Peyer's patch (tissue), 4 donors: Measurements from ENCODE around the gene CTU2. TPM values are rescaled to one million over a fixed set of nuclear protein-coding genes. Genes with fewer than 3 reads are reported as not detected.

Experiments used
- DNase-seq, 3 donors: peaks; one replicate each; pipeline ENCODE4 v3.0.0-alpha.2; 2017 to 2019
- H3K27ac ChIP-seq, 4 donors: fragments of 200-600 bp; sonication (generic); one replicate each; pipeline ENCODE4 v1.5.1; 2016 to 2019
- H3K27me3 ChIP-seq, 2 donors: fragments of 200-600 bp; sonication (generic); one replicate each; pipeline ENCODE4 v1.5.1; 2019
- H3K36me3 ChIP-seq, 3 donors: fragments of 200-600 bp; sonication (generic); one replicate each; pipeline ENCODE4 v1.5.1; 2016 to 2019
- H3K4me1 ChIP-seq, 4 donors: fragments of 200-600 bp; sonication (generic); one replicate each; pipeline ENCODE4 v1.5.1; 2016 to 2019
- H3K4me3 ChIP-seq, 4 donors: fragments of 200-600 bp; sonication (generic); 1 replicate in 3 of 4; 2 replicates in 1 of 4; pipeline ENCODE4 v1.5.1; 2016 to 2019; ENCODE audit warnings: mild to moderate bottlenecking in 1 of 4
- H3K9me3 ChIP-seq, 4 donors: fragments of 200-600 bp; sonication (generic); one replicate each; pipeline ENCODE4 v1.5.1; 2016 to 2019; ENCODE audit warnings: mild to moderate bottlenecking in 1 of 4
- POLR2A ChIP-seq, 2 donors: fragments of 450-650 bp; IDR thresholded peaks; one replicate each; pipeline ENCODE4 v1.5.1; 2017; ENCODE audit warnings: antibody characterized with exemption in 2 of 2, mild to moderate bottlenecking in 2 of 2, moderate library complexity in 2 of 2
- total RNA-seq, 4 donors: library from RNA; depleted of rRNA; stranded (reverse); fragments of >200 nt; gene quantifications; one replicate each; pipeline ENCODE4 v1.1.0, GENCODE V29; 2016
- TF ChIP-seq, protein P1 (sequence below), 6 experiments: fragments of 450-650 bp in 4 of 6; fragments of 200-600 bp in 2 of 6; sonication (generic) in 1 of 6; IDR thresholded peaks; one replicate each; pipeline ENCODE4 v1.5.1; 2017 to 2019; ENCODE audit warnings: antibody characterized with exemption in 6 of 6, mild to moderate bottlenecking in 3 of 6, moderate library complexity in 1 of 6

CTU2 gene
- total RNA-seq, 4 donors from 2014 or later: 3.9 to 25.1 (median 9.3) TPM

DNA sequence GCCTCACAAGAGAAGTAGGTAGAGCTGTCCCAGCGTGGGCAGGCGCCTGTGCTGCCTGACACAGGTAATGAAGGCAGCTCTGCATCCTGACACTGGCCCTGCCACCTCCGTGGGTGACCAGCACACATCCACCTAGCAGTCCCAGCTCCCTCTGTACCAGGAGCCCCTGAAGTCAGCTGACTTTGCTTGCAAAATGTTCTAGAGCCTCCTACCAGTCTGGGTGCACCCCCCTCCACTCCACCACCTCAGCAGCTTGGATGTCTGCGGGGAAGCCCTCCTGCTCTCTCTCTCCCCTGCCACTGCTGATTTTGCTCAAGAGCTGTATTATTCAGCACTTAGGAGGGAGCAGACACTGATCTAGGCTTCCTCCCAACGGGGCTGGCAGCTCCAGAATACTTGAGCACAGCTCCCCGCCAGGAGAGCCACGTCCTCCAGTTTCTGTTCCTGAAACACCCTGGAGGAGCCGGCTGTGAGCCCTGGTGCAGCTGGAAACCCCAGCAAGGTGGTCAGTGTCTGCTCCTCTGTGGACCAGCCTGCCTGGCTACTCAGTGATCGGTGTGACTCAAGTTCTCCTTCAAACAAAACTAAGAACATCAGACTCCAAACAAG lies 1.1 kb upstream of the CTU2 start:
- Histone ChIP-seq H3K9me3 (no peaks in the 10 kb centered on the region), H3K27ac (peak overlapping the region; percentile 90 to 99 (median 90)), H3K4me3 (peak overlapping the region; percentile 83 to 100 (median 96)), H3K27me3 (no peaks in the 10 kb centered on the region), H3K4me1 (peaks cover 0 to 54% (median 24%) of the 10 kb centered on the region in 4 donors), H3K36me3 (no peaks in the 10 kb centered on the region)
- peak in 1 of 2 donors; percentile 11 for TF ChIP-seq POLR2A (IDR thresholded peaks at IDR 0.05)
- TF ChIP-seq, protein P1, sequence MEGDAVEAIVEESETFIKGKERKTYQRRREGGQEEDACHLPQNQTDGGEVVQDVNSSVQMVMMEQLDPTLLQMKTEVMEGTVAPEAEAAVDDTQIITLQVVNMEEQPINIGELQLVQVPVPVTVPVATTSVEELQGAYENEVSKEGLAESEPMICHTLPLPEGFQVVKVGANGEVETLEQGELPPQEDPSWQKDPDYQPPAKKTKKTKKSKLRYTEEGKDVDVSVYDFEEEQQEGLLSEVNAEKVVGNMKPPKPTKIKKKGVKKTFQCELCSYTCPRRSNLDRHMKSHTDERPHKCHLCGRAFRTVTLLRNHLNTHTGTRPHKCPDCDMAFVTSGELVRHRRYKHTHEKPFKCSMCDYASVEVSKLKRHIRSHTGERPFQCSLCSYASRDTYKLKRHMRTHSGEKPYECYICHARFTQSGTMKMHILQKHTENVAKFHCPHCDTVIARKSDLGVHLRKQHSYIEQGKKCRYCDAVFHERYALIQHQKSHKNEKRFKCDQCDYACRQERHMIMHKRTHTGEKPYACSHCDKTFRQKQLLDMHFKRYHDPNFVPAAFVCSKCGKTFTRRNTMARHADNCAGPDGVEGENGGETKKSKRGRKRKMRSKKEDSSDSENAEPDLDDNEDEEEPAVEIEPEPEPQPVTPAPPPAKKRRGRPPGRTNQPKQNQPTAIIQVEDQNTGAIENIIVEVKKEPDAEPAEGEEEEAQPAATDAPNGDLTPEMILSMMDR (IDR thresholded peaks at IDR 0.05): no peak
- peak in 1 of 3 donors; percentile 50 for DNase-seq

DNA sequence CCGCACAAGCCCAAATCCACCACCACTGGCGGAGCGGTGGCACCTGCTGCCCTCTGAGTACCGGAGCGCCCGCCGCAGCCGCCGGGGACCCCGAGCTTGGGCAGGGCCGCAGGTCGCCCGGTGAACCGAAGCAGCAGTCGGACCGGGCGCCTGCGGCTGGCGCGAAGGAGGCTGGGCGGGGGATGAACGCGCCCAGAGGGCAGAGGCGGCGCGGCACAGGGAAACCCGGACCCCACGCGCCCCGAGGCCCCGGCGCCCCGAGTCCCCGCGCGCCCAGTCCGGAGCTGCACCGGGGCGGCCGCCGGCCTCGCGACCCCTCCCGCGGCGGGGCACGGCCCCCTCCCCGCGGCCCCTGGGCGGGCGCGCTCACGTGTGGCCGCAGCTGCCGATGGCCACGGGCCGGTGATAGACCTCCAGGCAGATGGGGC lies 488 bp upstream of the CTU2 start:
- no peaks in the 10 kb centered on the region for H3K9me3 ChIP-seq
- peaks cover 0 to 47% (median 24%) of the 10 kb centered on the region in 4 donors for H3K4me1 ChIP-seq
- TF ChIP-seq POLR2A (IDR thresholded peaks at IDR 0.05): no peak
- TF ChIP-seq, protein P1 (IDR thresholded peaks at IDR 0.05): no peak
- H3K27me3 ChIP-seq: no peaks in the 10 kb centered on the region
- peak; percentile 36 to 67 (median 59) for DNase-seq
- peak overlapping the region; percentile 90 to 99 (median 90) for H3K27ac ChIP-seq
- no peaks in the 10 kb centered on the region for H3K36me3 ChIP-seq
- H3K4me3 ChIP-seq: peak overlapping the region; percentile 83 to 100 (median 96)

DNA sequence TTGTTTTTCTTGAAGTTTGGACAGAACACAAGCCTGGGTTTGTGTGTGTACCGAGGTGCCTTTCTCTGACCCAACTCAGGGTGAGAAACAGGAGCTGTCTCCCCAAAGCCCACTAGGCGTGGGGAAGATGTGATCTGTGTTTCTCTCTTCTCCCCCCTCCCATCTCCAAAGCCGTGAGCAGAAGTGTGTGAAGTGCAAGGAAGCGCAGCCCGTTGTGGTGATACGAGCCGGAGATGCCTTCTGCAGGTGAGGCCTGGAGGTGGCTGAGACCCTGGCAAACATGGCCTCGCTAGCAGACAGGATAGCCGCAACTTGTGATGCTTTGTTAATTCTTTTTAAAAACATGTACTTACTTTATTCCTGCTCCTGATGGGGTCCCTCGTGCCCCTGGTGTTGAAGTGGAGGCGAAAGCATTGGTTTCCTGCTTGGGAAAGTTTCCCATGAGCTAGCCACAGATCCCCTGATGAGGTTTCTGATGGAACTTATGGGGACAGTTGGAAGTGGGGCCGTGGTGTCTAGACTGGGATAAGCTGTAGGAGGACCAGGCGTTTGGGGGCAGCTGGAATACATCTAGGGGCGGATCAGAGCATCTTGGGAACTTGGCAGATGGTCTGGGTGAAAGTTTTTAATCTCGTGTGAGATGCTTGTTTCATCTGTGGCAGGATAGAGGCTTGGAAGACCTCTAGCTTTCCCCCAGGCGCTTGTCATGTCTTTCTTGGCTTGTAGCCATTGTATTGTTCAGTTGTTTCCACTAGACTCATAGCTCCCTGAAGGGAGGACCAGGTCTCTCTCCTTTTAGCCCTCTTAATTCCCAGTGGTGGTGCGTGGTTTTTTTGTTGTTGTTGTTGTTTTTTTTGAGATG lies 893 bp downstream of the CTU2 start:
- Histone ChIP-seq H3K27ac (peak overlapping the region; percentile 90 to 99 (median 90)), H3K27me3 (no peaks in the 10 kb centered on the region)
- no peak for TF ChIP-seq POLR2A (IDR thresholded peaks at IDR 0.05)
- TF ChIP-seq, protein P1 (IDR thresholded peaks at IDR 0.05): no peak

DNA sequence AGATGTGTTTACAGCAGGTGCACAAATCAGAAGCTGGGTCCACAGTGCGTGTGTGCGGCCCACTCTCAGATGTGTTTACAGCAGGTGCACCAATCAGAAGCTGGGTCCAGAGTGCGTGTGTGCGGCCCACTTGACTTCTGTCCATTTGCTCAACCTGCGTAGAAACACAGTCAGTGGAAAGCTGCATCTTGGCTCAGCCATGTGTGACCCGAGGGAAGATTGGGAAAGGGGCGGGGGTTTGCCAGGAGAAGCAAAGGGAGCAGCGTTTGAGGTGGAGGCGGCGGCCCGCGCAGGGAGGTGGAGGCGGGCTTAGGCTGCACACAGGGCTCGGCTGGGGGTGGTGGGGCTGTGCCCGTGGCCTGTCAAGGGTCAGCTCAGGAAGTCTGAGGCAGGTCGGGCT lies 4.3 kb downstream of the CTU2 start:
- H3K36me3 ChIP-seq: peaks cover 0 to 24% (median 0%) of the 10 kb centered on the region in 3 donors
- H3K27ac ChIP-seq: no peak overlapping the region
- H3K4me3 ChIP-seq: no peak overlapping the region
- TF ChIP-seq, protein P1 (IDR thresholded peaks at IDR 0.05): no peak
- no peak for TF ChIP-seq POLR2A (IDR thresholded peaks at IDR 0.05)
- no peaks in the 10 kb centered on the region for H3K9me3 ChIP-seq
- H3K4me1 ChIP-seq: peaks cover 0 to 12% (median 5%) of the 10 kb centered on the region in 4 donors
- DNase-seq: no peak
- H3K27me3 ChIP-seq: no peaks in the 10 kb centered on the region

More for the DNA sequence above, 893 bp downstream of the CTU2 start:
- Histone ChIP-seq H3K4me3 (peak overlapping the region; percentile 83 to 100 (median 96)), H3K4me1 (peaks cover 0 to 35% (median 16%) of the 10 kb centered on the region in 4 donors), H3K36me3 (no peaks in the 10 kb centered on the region), H3K9me3 (no peaks in the 10 kb centered on the region)
- no peak for DNase-seq

DNA sequence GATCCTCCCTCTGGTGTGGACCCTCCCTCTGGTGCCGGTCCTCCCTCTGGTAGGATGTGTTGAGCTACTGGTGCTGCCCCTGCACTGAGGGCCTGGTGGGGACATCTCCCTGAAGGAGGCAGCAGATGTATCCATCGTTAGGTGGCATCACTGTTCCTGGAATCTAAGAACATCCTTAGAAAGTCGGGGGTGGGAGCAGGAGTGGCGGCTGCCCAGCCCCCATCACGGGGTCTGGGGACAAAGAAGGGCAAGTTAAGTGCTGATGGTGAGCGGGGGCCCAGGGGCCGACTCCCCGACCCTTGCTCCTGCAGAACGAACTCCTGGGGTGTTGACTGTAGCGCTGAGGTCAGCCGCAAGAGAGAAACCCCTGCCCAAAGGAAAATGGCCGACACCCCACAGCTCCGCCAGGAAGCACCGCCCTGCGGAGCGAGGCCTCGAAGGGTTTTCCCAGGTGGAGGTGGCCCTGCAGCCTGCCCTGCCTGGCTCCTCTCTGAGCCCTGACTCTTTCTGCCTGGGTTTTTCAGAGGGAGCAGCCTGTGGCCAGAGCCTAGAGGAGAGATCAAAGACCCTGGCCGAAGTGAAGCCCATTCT lies 5.5 kb downstream of the CTU2 start:
- no peaks in the 10 kb centered on the region for H3K9me3 ChIP-seq
- no peak for DNase-seq
- H3K36me3 ChIP-seq: peaks cover 0 to 37% (median 0%) of the 10 kb centered on the region in 3 donors
- peaks cover 0 to 8% (median 3%) of the 10 kb centered on the region in 4 donors for H3K4me1 ChIP-seq
- no peak overlapping the region for H3K4me3 ChIP-seq
- no peak overlapping the region for H3K27ac ChIP-seq
- no peaks in the 10 kb centered on the region for H3K27me3 ChIP-seq
- no peak for TF ChIP-seq POLR2A (IDR thresholded peaks at IDR 0.05)
- TF ChIP-seq, protein P1 (IDR thresholded peaks at IDR 0.05): no peak
